DMS114 treated with DMSO at 0.1 percent for 48 hours (cell line): ENCODE data around the gene NOL4L.

Source experiments
- DNase-seq: peaks from one replicate; lab custom pipeline; 2025; ENCODE audit not compliant: unreplicated experiment; lab: John Stamatoyannopoulos, UW

NOL4L gene

DNA sequence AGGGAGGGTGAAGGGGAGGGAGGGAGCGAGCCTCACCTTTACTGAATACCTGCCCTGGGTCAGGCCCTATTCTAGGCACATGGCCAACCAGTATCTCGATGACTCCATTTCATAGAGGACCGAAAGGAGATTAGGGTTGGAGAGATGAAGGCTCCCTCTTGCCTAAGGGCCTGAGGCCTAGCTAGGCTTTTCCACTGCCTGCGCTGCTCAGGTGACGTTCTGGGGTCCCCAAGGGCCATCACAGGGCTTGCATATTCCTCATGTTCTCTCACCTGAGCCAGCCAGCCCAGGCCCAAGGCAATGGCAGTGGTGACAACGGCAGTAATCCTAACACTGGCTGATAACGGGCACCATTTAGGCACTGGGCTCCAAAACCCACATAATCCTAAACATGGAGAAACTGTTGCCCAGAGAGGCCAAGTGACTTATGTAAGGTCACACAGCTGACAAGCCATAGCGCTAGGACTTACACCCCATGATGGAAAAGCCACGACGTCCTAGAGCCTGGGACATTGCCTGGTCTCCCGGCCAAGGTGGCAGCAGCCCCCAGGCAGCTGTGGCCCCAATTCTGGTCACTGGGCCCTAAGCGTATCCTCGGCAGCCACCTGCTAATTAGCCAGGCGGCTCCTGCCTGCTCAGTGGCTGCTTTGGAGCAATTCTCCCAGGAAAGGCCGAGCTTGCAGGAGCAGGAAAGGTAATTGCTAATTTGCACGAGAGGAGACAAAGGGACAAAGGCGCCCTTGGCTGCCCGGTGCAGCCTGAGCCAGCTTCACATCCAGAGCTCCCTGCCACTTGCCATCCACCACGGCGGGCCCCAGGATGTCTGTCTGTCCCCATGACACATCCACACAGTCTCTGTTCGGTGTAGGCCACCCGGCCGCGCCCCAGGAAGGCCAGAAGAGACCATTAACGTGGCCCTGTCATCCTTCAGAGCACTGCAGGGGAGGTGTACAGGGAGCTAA is 21.5 kb downstream of the NOL4L start:
- no peak for DNase-seq

DNA sequence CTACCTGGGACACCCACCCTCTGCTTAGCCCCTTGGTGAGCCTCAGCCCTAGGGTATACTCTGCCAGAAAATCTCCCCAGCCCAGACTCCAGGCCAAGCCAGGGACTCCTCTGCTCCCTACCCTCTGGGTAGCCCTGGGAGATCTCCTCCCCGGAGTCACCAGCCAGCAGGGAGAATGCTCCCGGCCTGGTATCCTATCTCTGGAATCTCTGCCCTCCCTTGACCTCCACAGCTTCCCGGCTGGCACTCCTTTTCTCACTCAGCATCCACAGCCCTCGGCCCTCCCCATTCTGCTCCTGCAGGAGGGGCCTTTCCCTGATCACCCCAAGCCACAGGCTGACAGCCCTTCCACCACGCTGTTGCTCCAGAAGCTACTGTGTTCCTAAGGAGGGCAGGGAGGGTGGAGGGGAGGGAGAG is 22.6 kb downstream of the NOL4L start:
- no peak for DNase-seq

DNA sequence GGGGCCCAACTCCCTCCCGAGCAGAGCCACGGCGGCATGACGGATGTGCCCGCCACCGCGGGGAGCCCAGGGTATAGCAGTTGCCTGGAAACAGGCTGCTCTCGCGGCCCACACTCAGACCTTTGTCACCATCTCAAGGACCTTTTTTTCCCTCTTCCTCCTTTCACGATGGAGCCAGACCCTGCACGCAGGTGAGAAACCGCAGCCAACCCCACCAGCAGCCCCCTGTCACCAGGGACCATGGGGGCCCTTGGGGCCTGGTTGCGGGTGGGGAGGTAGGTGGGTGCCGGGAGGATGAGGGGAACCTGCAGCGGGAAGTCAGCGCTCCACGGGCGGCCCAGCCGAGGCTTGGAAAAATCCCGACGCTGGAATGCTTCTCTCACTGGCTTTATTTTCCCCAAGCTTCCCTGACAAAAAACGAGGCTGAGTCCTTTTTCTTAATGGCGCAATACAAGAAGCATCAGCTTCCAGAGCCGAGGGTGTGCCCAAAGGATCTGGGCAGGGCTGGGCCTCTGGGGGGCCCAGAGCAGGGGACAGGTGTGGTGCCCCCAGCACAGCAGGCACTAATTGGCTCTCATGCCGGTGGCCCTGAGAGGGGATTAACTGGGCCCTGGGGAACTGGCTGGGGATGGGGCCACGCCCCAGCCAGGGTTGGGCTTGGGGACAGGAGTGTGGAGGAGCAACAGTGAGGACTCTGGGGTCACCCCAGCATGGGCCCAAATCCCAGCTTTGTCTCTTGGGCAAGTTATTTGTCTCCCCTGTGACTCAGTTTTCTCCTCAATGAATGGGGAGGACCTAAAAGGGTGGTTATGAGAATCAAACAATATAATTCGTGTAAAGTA is 23.9 kb downstream of the NOL4L start:
- no peak for DNase-seq

DNA sequence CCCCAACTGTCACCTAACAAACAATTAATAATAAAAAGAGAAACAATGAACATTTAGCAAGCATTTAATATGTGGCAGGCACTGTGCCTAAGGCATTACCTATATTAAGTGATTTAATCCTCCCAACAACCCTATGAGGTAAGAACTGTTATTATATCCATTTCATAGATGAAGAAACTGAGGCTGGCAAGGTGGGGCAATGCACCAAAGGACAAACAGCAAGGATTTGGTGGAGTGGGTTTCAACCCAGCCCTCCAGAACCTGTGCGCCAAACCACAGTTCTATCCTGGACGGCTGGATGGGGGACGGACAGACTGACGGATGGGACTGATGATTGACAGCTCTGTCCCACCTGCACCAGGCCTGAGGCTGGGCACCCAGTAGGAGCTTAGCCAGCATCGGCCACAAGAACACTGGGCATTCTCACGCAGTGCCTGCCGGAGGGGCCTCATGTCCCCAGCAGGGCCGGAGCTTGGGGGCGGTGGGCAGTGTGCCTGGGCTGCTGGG is 24.6 kb downstream of the NOL4L start:
- no peak for DNase-seq

DNA sequence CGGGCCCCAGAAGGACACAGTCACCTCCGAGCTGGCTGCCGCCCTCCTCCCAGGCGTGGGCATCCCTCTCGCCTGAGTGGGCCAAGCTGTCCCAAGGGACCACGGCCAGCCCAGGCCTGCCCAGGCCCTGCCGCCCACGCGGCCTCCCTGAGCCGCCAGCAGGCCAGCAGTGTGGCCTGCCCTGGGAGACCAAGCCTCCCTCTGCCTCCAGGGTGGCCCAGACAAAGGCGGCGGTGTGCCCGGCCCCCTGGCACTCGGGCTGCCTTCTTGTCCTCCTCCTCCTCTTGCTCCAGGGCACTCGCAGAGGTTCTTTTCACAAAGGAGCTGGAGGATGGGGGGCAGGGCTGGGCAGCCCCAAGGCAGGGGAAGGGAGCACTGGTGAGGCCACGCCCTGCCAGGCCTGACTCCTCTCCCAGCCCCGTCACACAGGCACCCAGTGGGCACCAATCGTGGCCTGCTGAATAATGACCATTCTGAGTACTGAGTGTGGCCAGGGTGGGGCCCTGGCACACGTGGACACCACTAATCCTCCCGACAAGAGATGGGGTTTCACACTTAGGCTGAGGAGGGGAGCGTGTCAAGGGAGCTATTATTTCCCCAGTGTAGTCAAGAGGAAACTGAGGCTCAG is 25.3 kb downstream of the NOL4L start:
- no peak for DNase-seq

- no peak for DNase-seq
These were observed 25.9 kb downstream of the NOL4L start for GRCh38 chr20:32559205-32559752.

GRCh38 chr20:32558526-32558925 is 26.6 kb downstream of the NOL4L start:
- no peak for DNase-seq

DNA sequence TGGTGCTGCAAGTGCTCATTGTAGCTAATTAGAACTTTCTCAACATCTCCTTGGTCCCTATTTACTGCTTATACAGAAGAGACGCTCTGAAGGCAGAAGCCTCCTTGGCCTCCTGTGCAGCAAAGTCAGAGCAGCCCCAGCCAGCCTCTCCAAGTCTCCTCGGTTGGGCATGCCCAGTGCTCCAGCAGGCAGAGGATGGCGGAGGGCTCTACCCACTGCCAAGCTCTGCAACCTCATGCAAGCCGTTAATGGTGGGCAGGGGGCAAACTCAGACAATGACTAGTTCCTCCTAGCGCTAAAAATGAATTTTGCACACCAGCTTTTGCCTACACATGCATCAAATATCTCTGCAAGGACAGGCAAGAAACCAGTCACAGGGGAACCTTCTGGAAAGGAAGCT is 27.8 kb downstream of the NOL4L start:
- DNase-seq, result no peak

GRCh38 chr20:32556312-32557184 is 28.6 kb downstream of the NOL4L start:
- no peak for DNase-seq

- no peak for DNase-seq
These were observed 29.5 kb downstream of the NOL4L start for GRCh38 chr20:32555584-32555983.

GRCh38 chr20:32554965-32555289 is 30.2 kb downstream of the NOL4L start:
- DNase-seq, result no peak

- no peak for DNase-seq
These were observed 31.5 kb downstream of the NOL4L start for GRCh38 chr20:32553618-32554017.

- no peak for DNase-seq
These were observed 33.4 kb downstream of the NOL4L start for GRCh38 chr20:32551693-32552092.

GRCh38 chr20:32549842-32550241 is 35.3 kb downstream of the NOL4L start:
- DNase-seq, result no peak

GRCh38 chr20:32547753-32548034 is 37.4 kb downstream of the NOL4L start:
- no peak for DNase-seq

GRCh38 chr20:32546918-32547752 is 38.0 kb downstream of the NOL4L start:
- no peak for DNase-seq

GRCh38 chr20:32544893-32545840 is 40.0 kb downstream of the NOL4L start:
- no peak for DNase-seq

DNA sequence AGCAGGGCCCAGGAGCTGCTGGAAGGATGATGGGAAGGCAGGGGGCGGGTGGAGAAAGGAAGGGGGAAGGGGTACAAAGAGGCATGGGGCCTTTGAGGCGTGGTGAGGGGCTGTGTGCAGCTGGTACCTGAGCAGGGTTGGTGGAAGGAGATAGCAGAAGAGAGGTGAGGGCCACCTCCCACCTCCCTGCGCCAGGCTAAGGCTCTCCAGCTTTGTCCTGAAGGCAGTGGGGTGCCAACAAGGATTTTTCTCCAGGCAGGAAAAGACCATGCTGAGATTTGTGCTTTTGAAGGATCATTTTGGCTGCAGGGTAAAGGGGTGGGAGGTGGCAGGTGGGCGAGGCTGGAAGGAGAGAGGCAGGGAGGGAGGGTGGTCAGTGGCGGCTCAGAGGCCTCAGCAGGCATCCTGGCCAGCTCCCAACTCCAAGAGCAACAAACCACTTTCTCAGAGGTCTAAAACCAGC is 40.8 kb downstream of the NOL4L start:
- no peak for DNase-seq
